H1 (cell line): Measurements from ENCODE around the gene TTI1. TPM values are rescaled to one million over a fixed set of nuclear protein-coding genes. Genes with fewer than 3 reads are reported as not detected.

Source experiments
- CTCF ChIA-PET: fragments of 300-600 bp; sonication (Branson Sonifier 250); formaldehyde crosslinking; loops from one replicate; lab custom pipeline; 2021; ENCODE audit not compliant: partially characterized antibody; lab: Charles Lee
- POLR2A ChIA-PET: fragments of 300-600 bp; sonication (Branson Sonifier 250); formaldehyde crosslinking; loops from one replicate; lab custom pipeline; 2021; ENCODE audit warnings: inconsistent platforms; ENCODE audit not compliant: partially characterized antibody; lab: Charles Lee
- DNase-seq, 2 experiments: peaks; one replicate each; pipeline versions ENCODE4 v3.0.0 to v3.0.0-alpha.2; 2010 to 2022; ENCODE audit warnings: low spot score in 2 of 2, low read depth in 1 of 2, mixed read lengths in 1 of 2
- FAIRE-seq: peaks from 2 replicates; lab custom pipeline; 2011; peaks lifted over from hg19 to GRCh38; lab: Jason Lieb, UNC
- H2AFZ ChIP-seq: 2 replicates; pipeline ENCODE4 v1.8.1; 2012; ENCODE audit warnings: low read length, inconsistent platforms
- H2AK5ac ChIP-seq: 2 replicates; pipeline ENCODE4 v1.6.1; 2013; ENCODE audit warnings: low read depth, low read length
- H2BK120ac ChIP-seq: replicated peaks from 2 replicates; pipeline ENCODE3; 2013; ENCODE audit warnings: low read depth, low read length, inconsistent platforms
- H2BK12ac ChIP-seq: 2 replicates; pipeline ENCODE4 v1.6.1; 2013; ENCODE audit warnings: low read depth, low read length
- H2BK15ac ChIP-seq: 2 replicates; pipeline ENCODE4 v1.6.1; 2013; ENCODE audit warnings: low read length
- H2BK20ac ChIP-seq: 2 replicates; pipeline ENCODE4 v1.6.1; 2013; ENCODE audit warnings: low read length
- H2BK5ac ChIP-seq: 2 replicates; pipeline ENCODE4 v1.6.1; 2013; ENCODE audit warnings: low read depth, low read length
- H3K14ac ChIP-seq: 2 replicates; pipeline ENCODE4 v1.6.1; 2013; ENCODE audit warnings: inconsistent platforms; ENCODE audit not compliant: insufficient read length
- H3K18ac ChIP-seq: 2 replicates; pipeline ENCODE4 v1.6.1; 2013; ENCODE audit warnings: low read length; ENCODE audit errors: extremely low read depth
- H3K23ac ChIP-seq: 2 replicates; pipeline ENCODE4 v1.6.1; 2013; ENCODE audit warnings: inconsistent platforms; ENCODE audit not compliant: insufficient read length
- H3K23me2 ChIP-seq: 2 replicates; pipeline ENCODE4 v1.6.1; 2013; ENCODE audit warnings: low read depth, low read length
- H3K27ac ChIP-seq: 2 replicates; pipeline ENCODE4 v1.6.1; 2011; ENCODE audit warnings: low read depth, low read length, inconsistent platforms
- H3K27me3 ChIP-seq, 4 experiments: replicated peaks in 1 of 4; 1 replicate in 1 of 4; 2 replicates in 3 of 4; pipeline versions ENCODE4 v1.6.1 to v1.8.1; 2011 to 2013; ENCODE audit warnings: low read length in 3 of 4, mild to moderate bottlenecking in 3 of 4, inconsistent platforms in 2 of 4, mixed read lengths in 2 of 4, moderate library complexity in 1 of 4; ENCODE audit not compliant: control insufficient read depth in 3 of 4, insufficient read depth in 3 of 4; ENCODE audit errors: extremely low read depth in 1 of 4
- H3K36me3 ChIP-seq, 4 experiments: 2 replicates each; pipeline versions ENCODE4 v1.6.1 to v1.8.1; 2011 to 2013; ENCODE audit warnings: mild to moderate bottlenecking in 4 of 4, low read length in 3 of 4, moderate library complexity in 2 of 4, control low read depth in 1 of 4, inconsistent platforms in 1 of 4; ENCODE audit not compliant: insufficient read depth in 4 of 4, control insufficient read depth in 2 of 4
- H3K4ac ChIP-seq: replicated peaks from 2 replicates; pipeline ENCODE3; 2013; ENCODE audit warnings: low read length, low read depth, mixed read lengths, inconsistent platforms; ENCODE audit not compliant: insufficient read length
- H3K4me1 ChIP-seq, 4 experiments: replicated peaks in 1 of 4; 1 replicate in 1 of 4; 2 replicates in 3 of 4; pipeline versions ENCODE4 v1.6.1 to v1.8.1; 2011 to 2013; ENCODE audit warnings: low read length in 3 of 4, inconsistent platforms in 2 of 4, mixed read lengths in 1 of 4; ENCODE audit not compliant: insufficient read depth in 4 of 4, control insufficient read depth in 3 of 4
- H3K4me2 ChIP-seq, 2 experiments: 2 replicates each; pipeline versions ENCODE4 v1.6.1 to v1.8.1; 2011 to 2013; ENCODE audit warnings: low read depth in 2 of 2, low read length in 2 of 2, control low read depth in 1 of 2, inconsistent platforms in 1 of 2, mild to moderate bottlenecking in 1 of 2; ENCODE audit not compliant: insufficient read depth in 1 of 2
- H3K4me3 ChIP-seq, 4 experiments: fragments of 200-600, 300-600 bp in 1 of 4; sonication (generic), shearing (Covaris generic), sonication (Bioruptor Twin) in 1 of 4; 2 replicates each; pipeline versions ENCODE4 v1.5.1 to v1.8.1; 2011 to 2016; ENCODE audit warnings: low read length in 4 of 4, low read depth in 3 of 4, control low read depth in 2 of 4, inconsistent platforms in 2 of 4, mild to moderate bottlenecking in 2 of 4, mixed read lengths in 1 of 4, moderate library complexity in 1 of 4; ENCODE audit not compliant: insufficient read depth in 2 of 4; ENCODE audit errors: extremely low read depth in 1 of 4
- H3K56ac ChIP-seq: replicated peaks from 2 replicates; pipeline ENCODE3; 2013; ENCODE audit warnings: low read depth, mild to moderate bottlenecking, mixed read lengths, low read length, inconsistent platforms; ENCODE audit not compliant: insufficient read length
- H3K79me1 ChIP-seq: 2 replicates; pipeline ENCODE4 v1.6.1; 2013; ENCODE audit warnings: low read depth, low read length, control low read depth
- H3K79me2 ChIP-seq, 2 experiments: 2 replicates each; pipeline versions ENCODE4 v1.6.1 to v1.8.1; 2012 to 2013; ENCODE audit warnings: low read length in 2 of 2, mild to moderate bottlenecking in 2 of 2, inconsistent platforms in 1 of 2; ENCODE audit not compliant: insufficient read depth in 2 of 2, control insufficient read depth in 1 of 2
- H3K9ac ChIP-seq, 4 experiments: replicated peaks in 1 of 4; 1 replicate in 1 of 4; 2 replicates in 3 of 4; pipeline versions ENCODE4 v1.6.1 to v1.8.1; 2011 to 2013; ENCODE audit warnings: low read depth in 3 of 4, low read length in 3 of 4, control low read depth in 2 of 4, mild to moderate bottlenecking in 2 of 4, moderate library complexity in 2 of 4, inconsistent platforms in 1 of 4; ENCODE audit errors: extremely low read depth in 1 of 4
- H3K9me3 ChIP-seq, 2 experiments: 2 replicates each; pipeline versions ENCODE4 v1.6.1 to v1.8.1; 2012 to 2013; ENCODE audit warnings: mild to moderate bottlenecking in 2 of 2, moderate library complexity in 2 of 2, control low read depth in 1 of 2, inconsistent platforms in 1 of 2, low read depth in 1 of 2, low read length in 1 of 2, mixed read lengths in 1 of 2; ENCODE audit not compliant: insufficient read depth in 2 of 2
- H4K20me1 ChIP-seq, 2 experiments: replicated peaks in 1 of 2; 2 replicates each; pipeline versions ENCODE3 to v1.8.1; 2011 to 2013; ENCODE audit warnings: inconsistent platforms in 2 of 2, low read length in 2 of 2, mild to moderate bottlenecking in 1 of 2; ENCODE audit not compliant: insufficient read depth in 2 of 2, control insufficient read depth in 1 of 2
- H4K5ac ChIP-seq: 2 replicates; pipeline ENCODE4 v1.6.1; 2013; ENCODE audit warnings: low read length, low read depth, mixed read lengths, inconsistent platforms; ENCODE audit not compliant: insufficient read length
- H4K8ac ChIP-seq: 2 replicates; pipeline ENCODE4 v1.8.0; 2013; ENCODE audit warnings: mild to moderate bottlenecking, moderate library complexity, low read length, inconsistent platforms; ENCODE audit not compliant: insufficient read depth; ENCODE audit errors: extremely low read depth
- H4K91ac ChIP-seq: replicated peaks from 2 replicates; pipeline ENCODE3; 2013; ENCODE audit warnings: low read length, mixed read lengths, inconsistent platforms; ENCODE audit not compliant: insufficient read length
- CBX8 ChIP-seq: fragments of 300-800, 300-1000 bp; sonication (generic); IDR thresholded peaks from 2 replicates; pipeline ENCODE4 v1.7.1; 2016; ENCODE audit warnings: low read depth, low read length, borderline replicate concordance
- EZH2 ChIP-seq: fragments of 200-600 bp; sonication (generic); IDR thresholded peaks from 2 replicates; pipeline ENCODE4 v1.7.1; 2012; ENCODE audit warnings: low read depth, mild to moderate bottlenecking, moderate library complexity, low read length, inconsistent platforms; ENCODE audit not compliant: severe bottlenecking
- HDAC6 ChIP-seq: IDR thresholded peaks from one replicate; pipeline ENCODE4 v1.7.1; 2012; ENCODE audit warnings: low read depth, mild to moderate bottlenecking, inconsistent platforms, low read length, moderate library complexity
- RAD21 ChIP-seq, 2 experiments: IDR thresholded peaks in 1 of 2; conservative IDR thresholded peaks in 1 of 2; 2 replicates each; pipeline ENCODE4 v1.6.1; 2011; ENCODE audit warnings: low read depth in 2 of 2, low read length in 2 of 2, improper control_type of control experiment in 1 of 2, inconsistent platforms in 1 of 2, mild to moderate bottlenecking in 1 of 2, moderate library complexity in 1 of 2
- TAF7 ChIP-seq: optimal IDR thresholded peaks from 2 replicates; pipeline ENCODE3; 2011; ENCODE audit warnings: low read depth, mild to moderate bottlenecking, inconsistent platforms, low read length, moderate library complexity, borderline replicate concordance
- TBP ChIP-seq: IDR thresholded peaks from 2 replicates; pipeline ENCODE4 v1.6.1; 2011; ENCODE audit warnings: low read depth, low read length, improper control_type of control experiment
- TCF12 ChIP-seq: IDR thresholded peaks from 2 replicates; pipeline ENCODE4 v1.6.1; 2011; ENCODE audit warnings: low read depth, mild to moderate bottlenecking, low read length
- ZNF274 ChIP-seq: IDR thresholded peaks from 2 replicates; pipeline ENCODE4 v1.7.0; 2012; ENCODE audit warnings: low read length, borderline replicate concordance; ENCODE audit errors: extremely low read depth
- WGBS, 2 experiments: shearing (Covaris generic) in 1 of 2; methylation state at CpG; one replicate each; pipeline versions ENCODE4 v1.1.6 to v1.1.7; 2013 to 2015; ENCODE audit warnings: low lambda C conversion rate in 2 of 2, mixed read lengths in 2 of 2, inconsistent platforms in 1 of 2, low coverage in 1 of 2, missing lambda C conversion rate in 1 of 2; ENCODE audit not compliant: insufficient replicate concordance in 2 of 2, insufficient coverage in 1 of 2, insufficient read length in 1 of 2; ENCODE audit errors: extremely low coverage in 1 of 2, missing lambda C conversion rate in 1 of 2; 5-methylcytosine and 5-hydroxymethylcytosine counted together
- polyA plus RNA-seq, 7 experiments: library from polyadenylated mRNA; depleted of rRNA in 3 of 7; stranded (reverse) in 5 of 7; unstranded in 2 of 7; fragments of >200 nt in 5 of 7; fragments of 200-250 nt in 2 of 7; gene quantifications; 1 replicate in 5 of 7; 2 replicates in 1 of 7; 4 replicates in 1 of 7; pipeline versions ENCODE4 v1.2.1 to v1.2.3, GENCODE V29; 2011 to 2013; ENCODE audit warnings: missing spikeins in 2 of 7, mixed read lengths in 2 of 7
- total RNA-seq: library from RNA; stranded (reverse); fragmentation: NEBNext Ultra II Directional; extraction: Animal tissue kit (Norgen Biotek cat#: 25700); gene quantifications from 2 replicates; pipeline ENCODE4 v1.2.1, GENCODE V29; 2021
- TF ChIP-seq, protein P1 (sequence below), 3 experiments: IDR thresholded peaks; 1 replicate in 2 of 3; 2 replicates in 1 of 3; pipeline versions ENCODE4 v1.5.1 to v1.6.1; 2011; ENCODE audit warnings: low read length in 3 of 3, mild to moderate bottlenecking in 3 of 3, inconsistent platforms in 2 of 3, low read depth in 1 of 3, moderate library complexity in 1 of 3; ENCODE audit not compliant: insufficient read depth in 1 of 3; ENCODE audit errors: control extremely low read depth in 1 of 3

Gene TTI1
- total and polyA plus RNA-seq, 2 of the 8 experiments (the other 6 are each of a cell fraction or from before 2014, with no cell fraction given) = 34.1 to 47.0 TPM

DNA sequence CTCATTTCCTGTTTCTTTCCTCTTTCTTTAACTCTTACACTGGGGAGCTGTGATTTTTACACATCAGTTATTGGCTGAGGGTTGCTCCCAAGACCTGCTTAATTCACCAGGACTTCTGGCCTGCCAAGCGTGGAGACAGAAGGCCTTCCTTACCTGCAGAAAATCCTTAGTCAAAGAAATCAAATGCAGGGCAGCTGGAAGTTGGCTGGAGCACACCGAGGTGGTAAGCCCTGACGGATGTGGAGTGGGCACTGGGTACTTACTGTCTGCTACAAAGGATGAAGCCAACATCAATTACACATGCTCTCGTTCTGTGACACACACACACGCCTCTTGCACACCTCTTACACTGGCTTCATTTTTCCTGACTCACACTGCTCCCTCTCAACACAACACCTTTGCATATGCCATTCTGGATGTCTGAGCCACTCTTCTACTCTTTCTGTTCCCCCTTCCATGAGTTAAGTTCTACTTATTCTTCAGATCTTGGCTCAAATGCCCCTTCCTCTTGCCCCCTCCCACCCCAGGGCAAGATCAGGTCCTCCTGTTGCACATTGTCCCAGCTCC is 61.6 kb downstream of the TTI1 start:
- Histone ChIP-seq H3K9me3 (0 out of 4 replicates have a peak, but pooled peaks cover 0 to 4% of the 10 kb centered on the region in 2 experiments), H3K4ac (no peak overlapping the region), H2AFZ (no peak overlapping the region), H3K4me2 (peak overlapping the region; percentile 9 to 34; a peak in 2 of 4 replicates), H4K5ac (no peak overlapping the region), H4K20me1 (no peaks in the 10 kb centered on the region), H2BK5ac (no peak overlapping the region), H3K4me3 (no peak overlapping the region), H2BK120ac (no peak overlapping the region), H3K18ac (no peak overlapping the region), H2BK12ac (no peak overlapping the region; the same call in 1 of the 2 replicates), H3K9ac (no peak overlapping the region), H3K79me1 (no peaks in the 10 kb centered on the region), H2AK5ac (peak overlapping the region; percentile 46; the same call in 1 of the 2 replicates), H4K8ac (no peak overlapping the region), H3K4me1 (peaks cover 0 to 17% (median 4%) of the 10 kb centered on the region in 4 experiments; a peak in 5 of 7 replicates), H2BK20ac (0 out of 2 replicates have a peak overlapping the region, but pooled peaks have one; percentile 66), H3K36me3 (no peaks in the 10 kb centered on the region), H3K79me2 (no peaks in the 10 kb centered on the region), H3K23ac (no peak overlapping the region), H3K56ac (no peak overlapping the region), H4K91ac (no peak overlapping the region), H3K23me2 (no peaks in the 10 kb centered on the region), H2BK15ac (no peak overlapping the region), H3K27ac (no peak overlapping the region), H3K14ac (no peak overlapping the region), H3K27me3 (peaks cover 0 to 11% (median 2%) of the 10 kb centered on the region in 4 experiments; a peak in 2 of 7 replicates)
- DNase-seq (peak in 1 of 2 experiments; percentile 41), FAIRE-seq (no peak)
- CTCF ChIA-PET = interaction anchor here (1.0 to 4.6 kb wide), 10 partner anchors 9 to 73 kb away, joined by 3 to 19 read pairs (median 3); no protein-coding TSS in a partner anchor
- WGBS, 2 experiments = 93% methylated on average over 5 of the region's 5 CpGs; no CpG with 5 or more reads in 1 of the 2 experiments
- POLR2A ChIA-PET = interaction anchor here (1.7 kb wide), 1 partner anchor 58 kb away, joined by 3 read pairs; no protein-coding TSS in a partner anchor
- TF ChIP-seq CBX8 (no peak), EZH2 (no peak), TCF12 (no peak), ZNF274 (no peak), HDAC6 (no peak), RAD21 (IDR thresholded peaks at IDR 0.05 in 1 of 2, conservative IDR thresholded peaks at IDR 0.05 in 1 of 2; ENCODE audit: low read depth in 2 of 2, low read length in 2 of 2) (no peak), TAF7 (no peak), TBP (no peak)
- TF ChIP-seq, protein P1, sequence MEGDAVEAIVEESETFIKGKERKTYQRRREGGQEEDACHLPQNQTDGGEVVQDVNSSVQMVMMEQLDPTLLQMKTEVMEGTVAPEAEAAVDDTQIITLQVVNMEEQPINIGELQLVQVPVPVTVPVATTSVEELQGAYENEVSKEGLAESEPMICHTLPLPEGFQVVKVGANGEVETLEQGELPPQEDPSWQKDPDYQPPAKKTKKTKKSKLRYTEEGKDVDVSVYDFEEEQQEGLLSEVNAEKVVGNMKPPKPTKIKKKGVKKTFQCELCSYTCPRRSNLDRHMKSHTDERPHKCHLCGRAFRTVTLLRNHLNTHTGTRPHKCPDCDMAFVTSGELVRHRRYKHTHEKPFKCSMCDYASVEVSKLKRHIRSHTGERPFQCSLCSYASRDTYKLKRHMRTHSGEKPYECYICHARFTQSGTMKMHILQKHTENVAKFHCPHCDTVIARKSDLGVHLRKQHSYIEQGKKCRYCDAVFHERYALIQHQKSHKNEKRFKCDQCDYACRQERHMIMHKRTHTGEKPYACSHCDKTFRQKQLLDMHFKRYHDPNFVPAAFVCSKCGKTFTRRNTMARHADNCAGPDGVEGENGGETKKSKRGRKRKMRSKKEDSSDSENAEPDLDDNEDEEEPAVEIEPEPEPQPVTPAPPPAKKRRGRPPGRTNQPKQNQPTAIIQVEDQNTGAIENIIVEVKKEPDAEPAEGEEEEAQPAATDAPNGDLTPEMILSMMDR (IDR thresholded peaks at IDR 0.05; ENCODE audit: control extremely low read depth in 1 of 3, insufficient read depth in 1 of 3, low read depth in 1 of 3, low read length in 3 of 3) = no peak
